AML-193 (cell line): ENCODE data around the gene TVP23A.
"Not testable (repeated sequence)": the region's sequence is repeated elsewhere in the genome, so short reads cannot be mapped to it uniquely, and the experiment has no call there.

Experiments
- DNase-seq, 2 experiments: peaks; one replicate each; lab custom pipeline; 2025; lab: John Stamatoyannopoulos, UW

The TVP23A gene

DNA sequence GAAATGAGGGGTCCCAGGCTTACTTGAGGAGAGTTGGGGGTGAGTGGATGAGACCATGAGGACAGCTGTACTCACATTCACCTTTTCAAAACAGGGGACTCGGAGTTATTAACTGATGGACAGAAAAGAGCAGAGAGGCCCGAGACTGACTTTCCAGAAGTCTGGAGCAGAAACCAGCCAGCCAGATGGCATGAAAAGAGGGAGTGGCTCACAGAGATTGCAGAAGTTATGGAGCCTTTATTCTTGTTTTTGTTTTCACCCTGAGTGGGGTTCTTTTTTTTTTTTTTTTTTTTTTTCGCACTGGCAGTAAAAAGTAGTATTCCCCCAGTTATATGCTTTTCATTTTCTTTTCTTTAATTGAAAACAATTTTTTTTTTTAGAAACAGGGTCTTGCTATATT, 18.9 kb downstream of the TVP23A start:
- no peak for DNase-seq

DNA sequence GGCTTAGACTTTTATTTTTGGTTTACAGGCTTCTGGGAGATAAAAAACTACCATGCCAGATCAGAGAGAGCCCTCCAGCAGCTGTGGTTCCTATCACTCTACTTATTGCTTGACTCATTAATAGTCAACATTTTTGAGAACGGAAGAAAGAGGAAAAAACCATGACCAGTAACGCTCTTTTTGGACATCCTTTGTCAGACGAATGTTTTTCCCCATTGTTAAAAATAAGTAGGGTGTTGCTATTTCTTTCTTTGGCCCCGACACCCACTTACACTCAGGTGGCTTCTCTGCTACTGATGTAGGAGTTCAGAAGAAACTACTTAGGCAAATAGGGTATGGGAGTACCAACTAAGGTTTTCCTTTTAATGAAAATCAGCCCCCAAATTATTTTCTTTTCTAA, 27.5 kb downstream of the TVP23A start:
- DNase-seq = no peak

DNA sequence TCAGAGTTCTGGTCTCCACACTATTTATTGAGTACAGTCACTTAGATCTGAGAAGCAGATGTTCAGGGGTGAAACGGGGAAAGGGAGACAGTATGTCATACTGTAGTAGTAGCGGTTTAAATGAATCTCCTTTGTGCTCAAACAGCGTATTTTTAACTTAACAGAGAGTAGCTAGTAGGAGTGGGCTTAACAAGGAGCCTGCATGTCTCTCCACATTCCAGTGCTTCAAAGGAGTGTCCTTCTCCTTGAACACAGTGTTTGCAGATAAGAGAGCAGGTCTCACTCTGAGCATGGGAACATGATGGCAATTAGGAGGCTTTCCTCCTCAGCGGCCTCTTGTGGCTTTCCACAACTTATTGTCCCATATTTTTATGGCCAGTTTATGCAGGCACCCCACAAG, 30.0 kb downstream of the TVP23A start:
- DNase-seq = not testable (repeated sequence)

DNA sequence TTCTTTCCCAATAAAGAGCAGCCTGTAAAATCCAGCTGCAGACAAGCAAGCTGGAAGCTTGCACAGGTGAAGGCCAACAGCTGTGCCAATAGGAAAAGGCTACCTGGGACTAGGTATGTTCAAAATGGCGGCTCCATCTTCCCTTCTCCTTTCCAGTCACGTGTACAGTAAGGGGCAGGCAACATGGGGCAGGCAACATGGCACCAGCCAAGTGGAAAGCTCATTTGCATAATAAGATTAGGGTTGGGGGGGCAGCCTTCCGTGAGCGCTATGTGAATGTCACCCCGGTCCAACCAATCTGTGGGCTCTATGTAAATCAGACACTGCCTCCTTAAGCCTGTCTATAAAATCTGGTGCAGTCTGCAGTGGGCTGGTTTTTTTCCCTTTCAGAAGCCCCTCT, 31.3 kb downstream of the TVP23A start:
- no peak for DNase-seq

DNA sequence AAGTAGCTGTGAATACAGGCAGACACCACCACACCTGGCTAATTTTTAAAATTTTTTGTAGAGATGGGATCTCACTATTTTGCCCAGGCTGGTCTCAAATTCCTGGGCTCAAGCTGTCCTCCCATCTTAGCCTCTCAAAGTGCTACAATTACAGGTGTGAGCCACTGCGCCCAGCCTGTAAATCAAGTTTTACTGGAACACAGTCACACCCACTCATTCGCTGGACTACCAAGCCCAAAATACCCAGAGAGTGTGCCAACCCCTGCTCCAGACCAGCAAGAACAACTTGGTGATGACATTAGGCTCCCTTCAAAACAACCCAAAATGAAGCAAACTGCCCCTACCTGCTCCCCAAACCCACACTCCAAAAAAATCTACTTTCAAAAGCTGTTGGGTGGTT, 36.0 kb downstream of the TVP23A start:
- DNase-seq = no peak

DNA sequence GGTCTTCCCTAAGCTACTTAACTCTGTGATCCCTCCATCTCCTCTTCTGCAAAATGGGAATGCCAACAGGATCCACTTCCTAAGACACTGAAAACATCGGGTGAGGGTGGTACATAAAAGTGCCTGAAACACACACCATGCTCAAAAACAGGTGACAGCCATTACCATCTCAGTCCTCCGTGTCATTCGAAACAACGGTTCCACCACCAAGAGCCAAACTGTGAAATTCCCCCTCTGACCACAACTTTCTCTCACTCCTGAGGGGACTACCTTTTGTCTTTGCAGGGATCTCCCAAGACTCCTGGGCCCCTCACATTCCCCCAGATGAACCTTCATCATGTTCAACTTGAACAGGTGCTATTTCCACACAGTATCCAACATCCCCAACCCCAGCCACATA, 38.0 kb downstream of the TVP23A start:
- DNase-seq = no peak

DNA sequence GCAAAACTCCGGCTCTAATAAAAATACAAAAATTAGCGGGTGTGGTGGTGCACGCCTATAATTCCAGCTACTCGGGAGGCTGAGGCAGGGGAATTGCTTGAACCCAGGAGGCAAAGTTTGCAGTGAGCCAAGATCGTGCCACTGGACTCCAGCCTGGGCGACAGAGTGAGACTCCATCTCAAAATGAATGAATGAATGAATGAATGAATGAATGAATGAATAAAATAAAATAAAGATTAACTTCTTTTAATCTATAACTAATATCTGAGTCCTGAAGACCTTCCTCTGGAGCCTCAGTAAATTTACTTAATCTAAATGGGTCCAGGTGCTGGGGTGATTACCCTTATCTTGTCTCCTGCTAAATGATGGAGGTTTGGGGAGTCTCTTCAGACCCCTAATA, 38.7 kb downstream of the TVP23A start:
- not testable (repeated sequence) for DNase-seq

DNA sequence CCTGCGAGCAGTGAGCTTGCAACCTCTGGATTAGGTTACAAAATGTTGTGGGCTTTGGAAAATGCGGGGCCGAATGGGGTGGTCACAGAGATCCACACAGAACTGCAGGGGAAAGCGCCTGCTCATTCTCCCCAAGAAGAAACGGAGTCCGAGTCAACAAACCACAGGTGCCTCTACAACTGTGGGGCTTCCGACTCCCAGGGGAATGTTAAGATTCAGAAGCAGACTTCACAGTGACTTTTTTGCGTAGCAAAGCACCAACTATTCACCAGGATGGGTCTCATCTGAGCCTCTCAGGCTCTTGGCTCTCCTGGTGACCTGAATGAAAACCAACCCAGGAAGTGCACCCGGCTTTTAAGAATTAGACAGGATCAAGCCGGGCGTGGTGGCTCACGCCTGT, 41.2 kb downstream of the TVP23A start:
- no peak for DNase-seq

DNA sequence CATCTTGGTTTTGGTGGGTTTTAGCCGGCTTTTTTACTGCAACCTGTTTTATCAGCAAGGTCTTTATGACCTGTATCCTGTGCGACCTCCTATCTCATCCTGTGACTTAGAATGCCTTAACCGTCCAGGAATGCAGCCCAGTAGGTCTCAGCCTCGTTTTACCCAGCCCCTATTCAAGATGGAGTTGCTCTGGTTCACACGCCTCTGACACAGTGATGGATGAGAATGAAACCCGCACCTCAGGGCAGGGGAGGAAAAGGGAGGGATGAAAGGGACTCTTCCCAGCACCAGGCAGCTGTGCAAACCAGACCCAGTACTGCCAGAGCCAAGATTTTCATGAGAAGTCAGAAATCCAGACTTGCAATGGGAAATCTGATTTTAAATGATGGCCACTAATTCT, 41.7 kb downstream of the TVP23A start:
- DNase-seq = not testable (repeated sequence)

DNA sequence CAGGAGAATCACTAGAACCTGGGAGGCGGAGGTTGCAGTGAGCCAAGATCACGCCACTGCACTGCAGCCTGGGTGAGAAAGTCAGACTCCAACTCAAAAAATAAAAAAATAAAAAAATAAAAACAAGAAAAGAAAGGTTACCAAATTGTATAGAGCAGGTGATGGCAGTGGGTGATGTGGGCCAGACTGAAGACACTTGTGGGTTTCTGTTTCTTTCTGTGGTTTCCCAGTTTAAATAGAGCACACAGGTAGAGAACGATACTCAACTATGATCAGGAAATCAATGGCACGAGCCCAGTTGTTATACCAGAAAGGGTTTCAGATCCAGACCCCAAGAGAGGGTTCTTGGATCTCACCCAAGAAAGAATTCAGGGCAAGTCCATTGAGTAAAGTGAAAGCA, 42.3 kb downstream of the TVP23A start:
- no peak for DNase-seq

DNA sequence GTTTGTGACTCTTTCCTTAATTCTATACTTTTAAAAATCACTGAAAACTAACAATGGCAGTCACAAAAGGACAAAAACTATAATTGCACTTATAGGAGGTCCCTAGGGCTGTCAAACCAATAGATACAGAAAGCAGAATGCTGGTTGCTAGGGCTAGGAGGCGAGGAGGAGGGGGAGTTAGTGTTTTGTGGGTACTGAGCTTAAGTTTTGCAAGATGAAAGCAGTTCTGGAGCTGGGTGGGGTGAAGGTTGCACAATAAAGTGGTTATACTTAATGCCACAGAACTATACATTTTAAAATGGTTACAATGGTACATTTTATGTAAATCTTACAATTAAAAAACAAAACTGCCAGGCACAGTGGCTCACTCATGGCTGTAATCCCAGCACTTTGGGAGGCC, 47.7 kb downstream of the TVP23A start:
- peak; percentile 83 to 90 for DNase-seq

DNA sequence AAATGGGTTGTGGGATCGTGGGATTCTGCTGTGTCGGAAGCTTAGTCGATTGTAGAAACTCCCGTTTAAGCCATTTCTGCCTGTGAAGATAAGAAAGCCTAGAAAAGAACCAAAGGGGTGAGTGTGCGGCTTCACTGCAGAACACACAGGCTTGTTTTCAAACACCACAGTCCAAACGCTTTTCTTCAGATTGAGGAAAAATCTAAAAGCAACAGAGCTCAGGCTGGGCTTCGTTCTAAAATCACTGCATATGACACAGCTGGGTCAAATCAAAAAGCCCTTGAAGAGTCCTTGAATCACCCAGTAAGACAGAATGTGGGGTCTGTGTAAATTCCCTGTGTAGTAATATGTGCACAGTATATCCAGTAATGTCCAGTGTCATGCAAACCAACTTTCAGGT, 49.2 kb downstream of the TVP23A start:
- no peak for DNase-seq

DNA sequence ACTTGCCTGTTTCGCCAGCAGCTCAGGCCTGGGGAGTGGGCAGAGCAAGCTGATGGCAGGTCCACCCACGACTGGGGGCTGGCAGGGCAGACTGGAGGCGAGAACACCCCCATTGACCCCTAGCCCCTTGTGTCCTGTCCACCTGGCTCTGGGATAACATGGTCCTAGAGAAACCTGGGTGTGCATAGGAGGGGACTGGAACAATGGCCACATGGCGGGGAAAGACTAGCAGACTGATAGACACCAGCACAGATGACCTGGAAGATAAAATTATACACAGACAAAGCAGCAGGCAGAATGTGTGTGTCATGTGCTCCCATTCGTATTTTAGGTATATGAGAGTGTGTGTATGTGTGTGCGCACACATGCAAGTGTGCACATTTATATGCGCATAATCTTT, 51.5 kb downstream of the TVP23A start:
- DNase-seq = no peak

DNA sequence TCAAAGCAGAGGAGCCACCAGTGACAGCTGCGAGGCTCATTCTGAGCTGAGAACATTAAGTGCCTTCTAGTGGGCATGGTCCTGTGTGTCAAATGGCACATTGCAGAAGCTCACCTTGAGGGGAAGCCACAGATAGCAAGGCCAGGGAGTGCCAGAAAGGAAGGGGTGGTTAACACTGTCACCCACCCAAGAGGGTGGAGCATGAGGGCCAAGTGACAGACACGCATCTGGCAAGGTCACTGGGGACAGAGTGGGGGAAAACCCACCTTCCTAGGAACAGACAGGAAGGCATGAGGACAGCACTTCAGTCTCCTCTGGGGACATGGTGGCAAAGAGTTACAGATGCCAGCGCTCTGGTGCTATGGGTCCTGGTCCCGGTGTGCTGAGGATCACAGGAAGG, 52.8 kb downstream of the TVP23A start:
- DNase-seq = no peak

DNA sequence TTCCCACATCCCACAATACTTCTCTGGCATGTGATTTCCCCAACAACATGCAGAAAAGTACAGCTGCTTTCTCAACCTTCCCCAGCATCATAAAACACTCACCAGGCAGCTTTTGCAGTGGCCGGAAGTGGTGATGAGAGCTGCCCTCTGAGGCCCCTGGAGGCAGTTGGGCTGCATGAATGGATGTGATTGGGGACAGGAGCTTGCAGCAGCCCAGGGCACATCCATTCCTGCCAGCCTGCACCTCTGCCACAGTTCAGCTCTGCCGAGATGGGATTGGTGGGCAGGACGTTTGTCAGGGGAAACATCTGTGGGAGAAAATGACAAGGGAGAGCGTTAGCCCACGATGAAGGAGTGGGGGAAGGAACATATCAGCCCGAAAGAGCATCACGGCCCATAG, 55.1 kb downstream of the TVP23A start:
- no peak for DNase-seq

DNA sequence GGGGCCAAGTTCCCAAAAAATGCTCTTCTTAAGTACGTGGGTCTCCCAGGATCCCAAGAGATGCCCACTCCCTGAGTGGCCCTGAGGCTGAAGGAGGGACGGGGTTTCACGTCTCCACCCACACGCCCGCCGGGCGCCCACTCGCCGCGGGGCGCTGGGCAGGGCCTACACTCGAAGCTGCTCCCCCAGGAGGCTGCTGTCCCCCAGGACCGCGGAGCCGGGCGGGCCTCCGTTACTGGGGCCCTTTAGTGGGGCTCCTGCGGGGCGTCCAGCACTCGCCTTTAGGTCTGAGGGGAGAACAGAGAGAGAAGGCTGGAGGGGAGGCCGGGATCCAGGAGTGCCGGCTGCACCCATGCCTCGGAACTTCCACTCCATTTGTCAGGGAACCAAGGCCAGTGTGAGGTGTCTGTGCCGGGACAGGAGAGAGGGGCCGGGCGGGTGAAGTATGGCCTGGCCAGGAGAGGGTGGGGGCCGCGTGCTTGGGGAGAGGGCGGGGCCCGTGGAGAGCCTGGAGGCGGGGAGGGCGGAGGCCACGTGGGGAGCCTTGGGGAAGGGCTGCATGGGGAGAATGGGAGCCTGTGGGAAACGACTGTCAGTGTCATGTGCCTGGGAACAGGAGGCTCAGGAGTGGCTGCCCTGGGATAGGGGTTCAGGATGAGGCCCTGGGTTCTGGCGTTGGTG, 56.1 kb downstream of the TVP23A start:
- no peak for DNase-seq

DNA sequence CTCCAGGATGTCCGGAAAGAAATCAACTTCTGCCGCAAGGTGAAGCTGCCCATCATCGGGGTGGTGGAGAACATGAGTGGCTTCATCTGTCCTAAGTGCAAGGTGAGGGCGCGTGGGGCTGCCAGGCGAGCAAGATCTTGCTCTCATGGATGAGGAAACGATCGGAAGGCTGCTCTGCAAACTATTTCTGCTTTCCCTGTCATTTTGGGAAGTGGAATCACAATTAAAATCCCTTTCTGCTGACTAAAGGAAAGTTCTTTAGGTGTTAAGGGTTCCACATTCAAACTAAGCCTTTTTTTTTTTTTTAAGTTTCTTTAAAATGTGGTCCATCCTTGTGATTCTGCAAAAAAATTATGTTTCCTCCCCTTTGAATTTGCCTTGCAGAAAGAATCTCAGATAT, 57.2 kb downstream of the TVP23A start:
- DNase-seq = no peak

DNA sequence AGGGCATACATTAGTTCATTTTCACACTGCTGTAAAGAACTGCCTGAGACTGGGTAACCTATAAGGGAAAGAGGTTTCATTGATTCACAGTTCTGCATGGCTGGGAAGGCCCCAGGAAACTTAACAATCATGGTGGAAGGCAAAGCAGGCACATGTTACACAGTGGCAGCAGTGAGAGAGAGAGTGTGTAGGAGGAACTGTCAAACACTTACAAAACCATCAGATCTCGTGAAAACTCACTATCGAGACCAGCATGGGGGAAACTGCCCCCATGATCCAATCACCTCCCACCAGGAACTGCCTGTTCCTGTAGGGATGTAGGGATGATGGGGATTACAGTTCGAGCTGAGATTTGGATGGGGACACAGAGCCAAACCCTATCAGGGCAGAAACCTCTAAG, 57.7 kb downstream of the TVP23A start:
- DNase-seq = no peak

DNA sequence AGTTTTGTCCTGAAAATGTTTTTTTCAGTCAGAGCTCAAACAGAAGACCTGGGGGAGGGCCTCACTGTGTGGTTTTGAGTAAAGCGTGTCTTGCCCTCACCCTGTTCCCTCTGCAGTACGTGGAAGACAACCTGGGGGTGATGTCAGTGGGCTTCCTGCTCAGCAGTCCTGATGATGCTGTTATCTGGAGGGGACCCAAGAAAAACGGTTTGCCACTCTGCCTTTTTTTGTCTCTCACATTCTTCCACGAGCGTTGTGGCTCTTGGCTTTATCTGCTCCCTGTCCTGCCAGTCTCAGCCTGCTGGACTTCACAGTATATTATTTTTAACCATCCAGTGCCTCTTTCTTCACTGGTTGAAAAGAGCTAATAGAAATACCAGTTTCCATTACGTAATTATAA, 62.0 kb downstream of the TVP23A start:
- no peak for DNase-seq

DNA sequence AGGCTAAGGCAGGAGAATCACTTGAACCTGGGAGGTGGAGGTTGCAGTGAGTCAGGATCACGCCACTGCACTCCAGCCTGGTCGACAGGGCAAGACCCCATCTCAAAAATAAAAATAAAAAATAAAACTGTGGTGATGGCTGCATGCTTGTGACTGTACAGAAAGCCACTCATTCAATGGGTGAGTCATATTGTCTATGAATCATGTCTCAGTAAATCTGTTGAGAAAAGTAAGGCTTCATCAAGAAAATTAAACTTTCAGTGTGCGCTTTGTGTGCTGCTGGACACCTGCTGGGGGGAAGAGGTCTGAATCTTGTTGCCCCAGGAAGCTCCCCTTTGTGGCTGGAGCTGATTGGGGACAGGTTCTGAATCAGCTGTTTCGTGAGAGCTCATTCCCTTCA, 63.7 kb downstream of the TVP23A start:
- DNase-seq = no peak

DNA sequence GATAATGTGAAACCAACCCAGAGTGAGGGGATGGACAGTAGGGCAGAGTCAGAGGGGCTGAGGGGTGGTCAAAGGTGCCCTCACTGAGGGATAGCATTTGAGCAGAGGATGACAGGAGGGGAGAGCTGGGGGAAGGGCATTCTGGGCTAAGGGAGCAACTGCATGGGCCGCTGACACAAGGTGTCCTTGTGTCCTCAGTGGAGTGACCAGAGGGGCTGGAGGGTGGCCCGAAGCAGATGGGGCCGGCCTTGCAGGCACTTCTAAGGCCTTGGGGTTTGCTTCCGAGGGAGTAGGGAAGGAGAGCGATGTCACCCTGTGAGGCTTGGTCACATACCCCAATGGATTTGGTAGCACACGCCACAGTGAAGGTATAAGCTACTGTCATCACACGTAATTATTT, 64.9 kb downstream of the TVP23A start:
- DNase-seq = no peak

DNA sequence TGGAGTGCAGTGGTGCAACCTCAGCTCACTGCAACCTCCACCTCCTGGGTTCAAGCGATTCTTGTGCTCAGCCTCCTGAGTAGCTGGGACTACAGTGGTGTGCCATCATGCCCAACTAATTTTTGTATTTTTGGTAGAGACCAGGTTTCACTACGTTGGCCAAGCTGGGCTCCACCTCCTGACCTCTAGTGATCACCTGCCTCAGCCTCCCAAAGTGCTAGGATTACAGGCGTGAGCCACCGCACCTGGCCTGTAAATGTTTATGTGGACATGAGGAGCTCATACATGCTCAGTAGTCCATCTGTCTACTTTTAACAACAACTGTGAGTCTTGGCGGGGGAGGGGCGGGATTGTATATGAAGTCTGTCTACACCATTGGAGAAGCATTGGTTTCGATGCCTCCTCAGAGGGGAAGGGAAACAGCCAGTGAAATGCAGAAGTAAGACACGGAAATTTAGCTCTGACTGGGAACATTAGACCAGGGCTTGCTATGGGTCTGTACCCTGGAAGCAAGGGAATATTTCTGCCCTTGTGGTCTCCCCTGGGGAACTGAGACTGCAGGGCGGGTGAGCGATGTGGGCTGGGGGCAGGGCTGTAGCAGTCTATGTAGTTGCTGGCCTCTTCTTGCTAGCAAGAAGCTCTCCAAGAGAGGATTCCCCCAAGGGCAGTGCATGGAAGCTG, 65.6 kb downstream of the TVP23A start:
- DNase-seq = no peak

DNA sequence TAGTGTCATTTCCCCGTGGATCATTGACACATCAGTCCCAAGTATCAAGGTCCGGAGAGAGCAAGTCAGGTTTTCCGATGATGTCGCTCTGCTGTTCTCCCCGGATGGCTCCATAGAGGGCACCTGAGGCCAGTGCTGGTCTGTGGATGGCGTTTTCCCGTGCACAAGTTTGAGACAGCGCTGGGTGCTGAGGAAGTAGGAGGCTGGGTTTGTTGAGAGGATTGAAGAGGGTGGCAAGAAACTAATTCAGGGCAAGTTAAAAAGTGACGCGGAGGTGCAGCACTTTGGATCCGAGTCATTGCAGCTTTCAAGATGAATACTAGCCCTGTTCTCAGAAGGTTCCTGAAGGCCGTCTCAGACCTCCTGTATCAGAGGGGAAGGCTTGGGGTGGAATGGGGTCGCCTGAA, 67.3 kb downstream of the TVP23A start:
- no peak for DNase-seq

DNA sequence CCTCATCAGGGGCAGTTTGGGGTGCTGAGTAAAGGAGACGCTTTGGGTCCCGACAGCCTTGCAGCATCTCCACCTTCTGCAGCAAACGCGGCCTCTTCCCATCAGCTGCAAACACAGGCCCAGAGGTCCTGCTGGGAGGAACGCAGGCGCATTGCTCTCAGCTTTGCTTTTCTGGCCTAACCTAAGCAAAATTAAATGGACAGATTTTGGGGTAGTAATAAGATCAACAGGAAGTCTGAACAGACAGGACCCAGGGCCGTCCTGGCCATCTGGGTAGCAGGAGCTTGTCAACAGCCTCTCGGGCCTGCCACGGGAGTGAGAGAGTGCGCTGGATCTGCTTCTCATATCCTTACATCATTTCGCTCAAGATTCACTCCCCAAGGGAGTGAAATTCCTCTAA, 67.8 kb downstream of the TVP23A start:
- no peak for DNase-seq
